Mucosa of stomach (tissue), 1 donor: ENCODE data around the gene UNCX.
"Not testable (repeated sequence)": the region's sequence is repeated elsewhere in the genome, so short reads cannot be mapped to it uniquely, and the experiment has no call there.

Source experiments
- H3K27me3 ChIP-seq: one replicate; pipeline ENCODE4 v1.7.0; 2013; ENCODE audit warnings: mild to moderate bottlenecking, low read length; ENCODE audit not compliant: control insufficient read depth, insufficient read depth
- H3K36me3 ChIP-seq: one replicate; pipeline ENCODE4 v1.7.0; 2013; ENCODE audit warnings: low read length; ENCODE audit not compliant: control insufficient read depth, insufficient read depth
- H3K4me1 ChIP-seq: one replicate; pipeline ENCODE4 v1.7.0; 2013; ENCODE audit warnings: mild to moderate bottlenecking, low read length; ENCODE audit not compliant: control insufficient read depth, insufficient read depth
- H3K4me3 ChIP-seq: one replicate; pipeline ENCODE4 v1.7.0; 2013; ENCODE audit warnings: low read length
- H3K9ac ChIP-seq: one replicate; pipeline ENCODE4 v1.7.0; 2013; ENCODE audit warnings: mild to moderate bottlenecking, low read length, moderate library complexity
- H3K9me3 ChIP-seq: one replicate; pipeline ENCODE4 v1.7.0; 2013; ENCODE audit warnings: mild to moderate bottlenecking, low read length, moderate library complexity; ENCODE audit not compliant: control insufficient read depth
- donor health status: Pancreatic carcinoma.

UNCX gene

DNA sequence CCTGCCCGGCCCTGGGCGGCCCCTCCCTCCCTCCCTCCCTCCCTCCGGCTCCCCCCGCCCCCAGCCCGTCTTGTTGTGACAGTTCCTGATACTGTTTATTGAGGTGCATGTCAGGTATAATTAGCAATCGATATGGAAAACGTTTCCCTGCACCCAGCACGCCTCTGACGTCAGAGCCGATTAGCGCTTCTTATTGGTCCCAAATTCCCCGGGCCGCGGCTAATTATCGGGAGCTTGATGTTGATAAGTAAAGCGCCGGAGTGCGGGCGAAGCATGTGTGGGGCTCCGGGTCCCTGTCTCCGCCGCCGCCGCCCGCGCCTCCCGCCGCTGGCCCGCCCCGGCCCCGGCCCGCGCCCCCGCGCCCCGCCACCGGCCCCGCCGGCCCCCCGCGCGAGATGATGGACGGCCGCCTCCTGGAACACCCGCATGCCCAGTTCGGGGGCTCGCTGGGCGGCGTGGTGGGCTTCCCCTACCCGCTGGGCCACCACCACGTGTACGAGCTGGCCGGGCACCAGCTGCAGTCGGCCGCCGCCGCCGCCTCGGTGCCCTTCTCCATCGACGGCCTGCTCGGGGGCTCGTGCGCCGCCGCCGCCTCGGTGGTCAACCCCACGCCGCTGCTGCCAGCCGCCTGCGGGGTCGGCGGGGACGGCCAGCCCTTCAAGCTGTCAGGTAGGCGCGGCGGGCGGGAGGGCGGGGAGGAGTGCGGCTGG, at the start of gene UNCX:
TSS of gene UNCX (plus strand) at position 250 of the 710 bp plus-strand sequence. CDS start at position 396, 146 bp downstream.
- H3K4me3 ChIP-seq: no peak within 1 kb of the TSS
- H3K4me1 ChIP-seq: no peaks in the 10 kb centered on the region
- no peaks in the 10 kb centered on the region for H3K9me3 ChIP-seq
- H3K36me3 ChIP-seq: no peaks in the 10 kb centered on the region
- H3K9ac ChIP-seq: no peak within 1 kb of the TSS
- H3K27me3 ChIP-seq: peaks cover 76% of the 10 kb centered on the region

DNA sequence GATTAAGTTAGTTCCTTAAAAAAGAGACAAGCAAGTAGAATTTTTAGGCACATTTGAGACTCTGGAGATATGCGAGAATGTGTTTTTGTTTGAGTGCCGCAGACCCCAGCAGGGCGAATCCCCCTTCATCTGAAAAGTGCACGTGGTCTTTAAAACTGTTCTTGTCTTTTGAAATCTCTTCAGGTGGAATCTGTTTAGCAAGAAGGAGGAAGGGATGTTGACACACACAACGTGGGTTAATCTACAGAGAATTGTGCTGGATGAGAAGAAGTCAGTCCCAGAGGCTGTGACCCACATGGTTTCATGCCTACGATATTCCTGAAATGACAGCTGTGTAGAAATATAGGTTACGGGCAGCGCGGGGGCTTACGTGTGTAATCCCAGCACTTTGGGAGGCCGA, 45.5 kb upstream of the UNCX start:
- Histone ChIP-seq H3K36me3 (no peaks in the 10 kb centered on the region), H3K9me3 (no peaks in the 10 kb centered on the region), H3K9ac (no peak overlapping the region), H3K4me1 (no peaks in the 10 kb centered on the region), H3K4me3 (no peak overlapping the region), H3K27me3 (peaks cover 8% of the 10 kb centered on the region)

DNA sequence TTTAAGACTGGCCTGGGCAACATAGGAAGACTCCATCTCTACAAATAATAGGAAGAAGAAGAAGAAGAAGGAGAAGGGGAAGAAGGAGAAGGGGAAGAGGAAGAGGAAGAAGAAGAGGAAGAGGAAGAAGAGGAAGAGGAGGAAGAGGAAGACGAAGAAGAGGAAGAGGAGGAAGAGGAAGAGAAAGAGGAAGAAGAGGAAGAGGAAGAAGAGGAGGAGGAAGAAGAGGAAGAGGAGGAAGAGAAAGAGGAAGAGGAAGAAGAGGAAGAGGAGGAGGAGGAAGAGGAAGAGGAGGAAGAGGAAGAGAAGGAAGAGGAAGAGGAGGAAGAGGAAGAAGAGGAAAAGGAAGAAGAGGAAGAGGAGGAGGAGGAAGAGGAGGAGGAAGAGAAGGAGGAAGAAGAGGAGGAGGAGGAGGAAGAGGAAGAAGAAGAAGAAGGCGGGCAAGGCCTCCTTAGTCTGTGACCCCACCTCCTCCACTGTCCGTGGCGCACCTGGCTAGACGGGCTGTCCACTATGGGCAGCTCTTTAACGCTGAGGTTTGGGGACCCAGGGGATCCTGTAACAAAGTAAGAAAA, 43.9 kb upstream of the UNCX start:
- peaks cover 13% of the 10 kb centered on the region for H3K27me3 ChIP-seq
- H3K36me3 ChIP-seq: no peaks in the 10 kb centered on the region
- no peaks in the 10 kb centered on the region for H3K4me1 ChIP-seq
- H3K9me3 ChIP-seq: no peaks in the 10 kb centered on the region
- no peak overlapping the region for H3K9ac ChIP-seq
- no peak overlapping the region for H3K4me3 ChIP-seq

DNA sequence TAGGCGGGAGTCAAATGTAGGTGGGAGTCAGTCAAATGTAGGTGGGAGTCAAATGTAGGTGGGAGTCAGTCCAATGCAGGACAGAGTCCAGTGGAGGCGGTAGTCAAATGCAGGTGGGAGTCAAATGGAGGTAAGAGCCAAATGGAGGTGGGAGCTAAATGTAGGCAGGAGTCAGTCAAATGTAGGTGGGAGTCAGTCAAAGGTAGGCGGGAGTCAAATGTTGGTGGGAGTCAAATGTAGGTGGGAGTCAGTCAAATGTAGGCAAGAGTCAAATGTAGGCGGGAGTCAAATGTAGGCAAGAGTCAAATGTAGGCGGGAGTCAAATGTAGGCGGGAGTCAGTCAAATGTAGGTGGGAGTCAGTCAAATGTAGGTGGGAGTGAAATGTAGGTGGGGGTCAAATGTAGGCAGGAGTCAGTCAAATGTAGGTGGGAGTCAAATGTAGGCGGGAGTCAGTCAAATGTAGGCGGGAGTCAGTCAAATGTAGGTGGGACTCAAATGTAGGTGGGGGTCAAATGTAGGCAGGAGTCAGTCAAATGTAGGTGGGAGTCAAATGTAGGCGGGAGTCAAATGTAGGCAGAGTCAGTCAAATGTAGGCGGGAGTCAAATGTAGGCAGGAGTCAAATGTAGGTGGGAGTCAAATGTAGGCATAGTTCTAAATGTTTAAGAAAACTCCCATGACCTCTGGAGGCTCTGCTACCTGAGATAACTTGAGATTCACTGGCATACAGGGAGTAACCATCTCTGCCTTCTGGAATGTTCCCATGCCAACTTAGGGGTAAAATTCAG, 42.5 kb upstream of the UNCX start:
- Histone ChIP-seq H3K4me1 (no peaks in the 10 kb centered on the region), H3K9ac (no peak overlapping the region), H3K9me3 (no peaks in the 10 kb centered on the region), H3K36me3 (no peaks in the 10 kb centered on the region), H3K27me3 (peaks cover 19% of the 10 kb centered on the region), H3K4me3 (no peak overlapping the region)

DNA sequence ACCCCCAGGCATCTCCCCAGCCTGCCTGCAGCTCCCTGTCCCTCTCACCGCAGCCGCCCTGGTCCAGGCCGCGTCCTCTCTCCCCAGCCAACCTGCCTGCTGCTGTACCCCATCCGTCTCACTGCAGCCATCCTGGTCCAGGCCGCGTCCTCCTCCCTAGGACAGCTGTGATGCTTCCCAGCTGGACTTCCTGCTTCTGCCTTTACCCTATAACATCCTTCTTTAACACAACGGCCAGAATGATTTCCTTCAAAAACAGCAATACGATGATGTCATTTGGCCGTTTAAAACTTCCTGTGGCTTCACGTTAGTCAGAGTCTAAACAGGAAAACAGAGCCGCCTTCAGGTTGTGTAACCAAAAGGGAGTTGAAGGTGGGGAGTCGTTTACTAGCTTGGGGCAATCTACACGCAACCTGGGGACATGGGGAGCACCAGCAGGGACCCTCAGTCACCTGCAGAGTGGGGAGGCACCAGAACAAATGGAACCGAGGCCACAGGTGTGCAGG, 40.4 kb upstream of the UNCX start:
- no peaks in the 10 kb centered on the region for H3K36me3 ChIP-seq
- H3K4me3 ChIP-seq: no peak overlapping the region
- no peaks in the 10 kb centered on the region for H3K4me1 ChIP-seq
- H3K27me3 ChIP-seq: peaks cover 19% of the 10 kb centered on the region
- H3K9ac ChIP-seq: no peak overlapping the region
- H3K9me3 ChIP-seq: no peaks in the 10 kb centered on the region

DNA sequence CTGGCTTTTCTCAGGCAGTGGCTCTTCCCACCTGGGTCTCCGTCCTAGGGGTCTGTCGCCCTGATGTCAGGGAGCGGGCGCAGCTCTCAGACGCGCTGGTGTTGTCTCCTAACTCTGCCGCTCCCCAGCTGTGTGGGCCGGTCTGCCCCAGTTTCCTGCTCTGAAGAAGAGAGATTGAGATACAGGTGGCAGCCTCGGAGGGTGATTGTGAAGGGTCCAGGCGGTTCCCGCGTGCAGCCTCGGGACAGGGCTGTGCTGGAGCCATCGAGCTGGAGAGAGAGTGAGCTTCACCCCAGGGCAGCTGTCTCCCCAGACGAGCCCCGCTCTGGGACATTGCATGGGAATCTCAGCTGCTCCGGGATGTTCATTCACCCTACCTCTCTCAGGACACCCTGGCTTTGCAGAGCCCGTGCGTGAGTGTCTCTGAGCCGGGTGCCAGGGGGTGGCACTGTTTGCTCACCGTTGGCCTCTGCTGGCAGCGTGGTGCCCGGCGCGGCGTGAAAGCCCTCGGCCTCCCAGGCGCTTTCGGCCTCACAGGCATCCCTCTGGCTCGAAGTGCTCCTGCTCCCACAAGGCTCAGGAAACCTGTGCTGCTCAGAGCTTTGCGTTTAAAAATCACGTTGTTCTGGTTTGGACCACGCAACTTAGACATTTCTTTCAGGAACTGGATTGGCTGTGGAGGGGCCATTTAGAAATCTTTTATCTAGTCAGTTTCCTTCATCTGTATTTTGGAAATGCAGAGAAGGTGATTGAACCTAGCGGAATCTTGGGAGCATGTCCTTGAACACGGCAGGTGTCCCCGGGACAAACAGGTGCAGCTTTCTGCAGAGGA, 38.9 kb upstream of the UNCX start:
- Histone ChIP-seq H3K4me3 (no peak overlapping the region), H3K36me3 (no peaks in the 10 kb centered on the region), H3K27me3 (peaks cover 14% of the 10 kb centered on the region), H3K9me3 (no peaks in the 10 kb centered on the region), H3K4me1 (no peaks in the 10 kb centered on the region), H3K9ac (no peak overlapping the region)

DNA sequence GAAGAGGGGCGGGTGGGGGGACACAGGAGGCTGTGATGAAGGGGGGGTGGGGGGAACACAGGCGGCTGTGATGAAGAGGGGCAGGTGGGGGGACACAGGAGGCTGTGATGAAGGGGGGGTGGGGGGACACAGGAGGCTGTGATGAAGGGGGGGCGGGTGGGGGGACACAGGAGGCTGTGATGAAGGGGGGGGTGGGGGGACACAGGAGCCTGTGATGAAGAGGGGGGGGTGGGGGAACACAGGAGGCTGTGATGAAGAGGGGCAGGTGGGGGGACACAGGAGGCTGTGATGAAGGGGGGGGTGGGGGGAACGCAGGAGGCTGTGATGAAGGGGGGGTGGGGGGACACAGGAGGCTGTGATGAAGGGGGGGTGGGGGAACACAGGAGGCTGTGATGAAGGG, 36.2 kb upstream of the UNCX start:
- H3K36me3 ChIP-seq, H3K4me1 ChIP-seq, H3K4me3 ChIP-seq, H3K9me3 ChIP-seq, H3K9ac ChIP-seq: not testable (repeated sequence)
- H3K27me3 ChIP-seq: peaks cover 17% of the 10 kb centered on the region

DNA sequence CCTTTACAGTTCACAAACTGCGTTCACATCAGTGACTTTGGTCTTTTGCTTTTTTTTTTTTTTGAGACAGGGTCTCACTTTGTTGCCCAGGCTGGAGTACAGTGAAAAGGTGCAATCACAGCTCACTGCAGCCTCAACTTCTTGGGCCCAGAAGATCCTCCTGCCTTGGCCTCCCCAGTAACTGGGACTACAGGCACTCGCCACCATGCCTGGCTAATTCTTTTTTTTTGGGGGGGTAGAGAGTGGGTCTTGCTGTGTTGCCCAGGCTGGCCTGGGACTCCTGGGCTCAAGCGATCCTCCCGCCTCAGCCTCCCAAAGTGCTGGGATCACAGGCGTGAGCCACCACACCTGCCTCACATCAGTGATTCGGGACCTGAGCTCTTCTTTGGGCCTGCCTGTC, 35.7 kb upstream of the UNCX start:
- peaks cover 22% of the 10 kb centered on the region for H3K27me3 ChIP-seq
- H3K9ac ChIP-seq: no peak overlapping the region
- H3K4me3 ChIP-seq: no peak overlapping the region
- H3K4me1 ChIP-seq: no peaks in the 10 kb centered on the region
- H3K9me3 ChIP-seq: no peaks in the 10 kb centered on the region
- no peaks in the 10 kb centered on the region for H3K36me3 ChIP-seq

DNA sequence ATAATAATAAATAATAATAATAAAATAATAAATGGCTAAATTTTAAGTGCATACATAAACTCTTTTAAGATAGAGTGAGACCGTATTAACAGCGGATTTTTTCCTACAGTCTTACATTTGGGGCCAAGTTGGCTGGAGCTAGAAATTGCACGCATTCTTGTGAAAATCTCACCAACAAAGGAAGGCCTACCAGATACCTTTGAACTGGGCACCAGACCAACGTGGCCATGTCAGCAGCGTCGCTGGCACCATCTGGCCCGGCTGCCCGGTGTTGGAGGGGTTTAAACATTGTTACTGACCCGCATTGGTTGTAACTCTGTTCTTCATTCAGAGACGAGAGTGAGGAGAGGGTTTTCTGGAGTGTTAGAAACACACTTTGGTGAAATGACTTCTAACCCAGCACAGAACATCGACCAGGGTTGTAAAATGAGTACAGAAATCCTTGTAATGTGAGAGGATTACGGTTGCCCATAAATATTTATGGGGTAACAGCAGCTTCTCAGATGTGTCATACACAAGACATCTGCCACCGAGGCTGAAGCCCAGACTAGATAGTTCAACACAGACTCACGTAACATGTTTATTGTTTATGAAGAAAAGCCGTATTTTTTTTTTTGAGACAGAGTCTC, 34.6 kb upstream of the UNCX start:
- no peak overlapping the region for H3K9ac ChIP-seq
- H3K4me1 ChIP-seq: no peaks in the 10 kb centered on the region
- no peaks in the 10 kb centered on the region for H3K9me3 ChIP-seq
- peaks cover 19% of the 10 kb centered on the region for H3K27me3 ChIP-seq
- H3K36me3 ChIP-seq: no peaks in the 10 kb centered on the region
- H3K4me3 ChIP-seq: no peak overlapping the region

DNA sequence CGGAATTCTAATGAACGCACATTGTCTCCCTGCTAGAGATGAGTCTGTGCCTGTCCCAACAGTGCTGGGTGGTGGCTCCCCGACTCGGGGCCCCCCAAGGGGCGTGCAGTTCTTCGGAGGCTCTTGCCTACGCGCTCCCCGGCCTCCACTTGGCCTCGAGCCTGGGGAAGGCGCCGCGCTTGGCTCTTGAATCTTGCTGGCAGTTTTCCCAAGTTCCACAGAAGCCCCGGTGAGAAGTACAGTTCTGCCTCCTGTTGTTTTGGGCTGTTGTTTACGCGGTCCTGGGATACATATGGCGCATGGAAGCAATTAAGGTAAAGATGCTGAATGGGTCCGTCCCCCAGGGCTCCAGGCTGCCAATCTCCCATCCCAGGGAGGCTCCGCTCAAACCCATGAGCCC, 32.6 kb upstream of the UNCX start:
- no peaks in the 10 kb centered on the region for H3K36me3 ChIP-seq
- H3K4me1 ChIP-seq: no peaks in the 10 kb centered on the region
- H3K4me3 ChIP-seq: no peak overlapping the region
- no peaks in the 10 kb centered on the region for H3K9me3 ChIP-seq
- H3K27me3 ChIP-seq: peaks cover 9% of the 10 kb centered on the region
- H3K9ac ChIP-seq: no peak overlapping the region

DNA sequence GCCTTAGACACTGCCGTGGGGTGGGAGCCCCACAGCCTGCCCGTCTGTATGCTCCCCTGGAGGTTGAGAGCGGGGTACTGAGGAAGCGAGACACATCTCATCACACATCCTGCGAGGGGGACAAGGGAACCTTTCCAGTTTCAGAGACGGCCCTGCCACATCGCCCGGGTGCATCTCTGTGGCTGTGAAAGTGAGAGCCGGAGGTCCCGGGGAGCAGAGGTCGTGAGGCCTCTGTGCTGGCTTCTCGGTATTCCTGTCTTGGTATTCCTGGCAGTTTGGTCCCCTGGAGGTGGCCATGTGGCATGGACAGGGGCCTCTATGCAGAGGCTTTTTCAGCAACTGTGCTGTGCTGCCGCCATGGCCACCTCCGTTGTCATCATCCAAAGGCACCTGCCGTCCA, 30.8 kb upstream of the UNCX start:
- no peaks in the 10 kb centered on the region for H3K36me3 ChIP-seq
- no peak overlapping the region for H3K4me3 ChIP-seq
- no peak overlapping the region for H3K9ac ChIP-seq
- no peaks in the 10 kb centered on the region for H3K4me1 ChIP-seq
- peaks cover 9% of the 10 kb centered on the region for H3K27me3 ChIP-seq
- no peaks in the 10 kb centered on the region for H3K9me3 ChIP-seq
